HFFc6 (cell line): Measurements from ENCODE around the gene CPT1A. TPM values are rescaled to one million over a fixed set of nuclear protein-coding genes. Genes with fewer than 3 reads are reported as not detected.

Experiments used
- DNase-seq: peaks from one replicate; pipeline ENCODE4 v3.0.0-alpha.2; 2018
- H3K27ac Mint-ChIP-seq: 2 replicates; pipeline ENCODE4 v1.8.0; 2020; ENCODE audit warnings: mild to moderate bottlenecking, mixed read lengths
- H3K27me3 Mint-ChIP-seq: 2 replicates; pipeline ENCODE4 v1.8.0; 2021; ENCODE audit warnings: mild to moderate bottlenecking, moderate library complexity, mixed read lengths; ENCODE audit not compliant: insufficient read depth
- H3K36me3 Mint-ChIP-seq: 2 replicates; pipeline ENCODE4 v1.8.0; 2021; ENCODE audit warnings: low read depth, mixed read lengths
- H3K4me1 Mint-ChIP-seq: 2 replicates; pipeline ENCODE4 v1.8.0; 2020; ENCODE audit warnings: low read depth, mixed read lengths
- H3K4me3 Mint-ChIP-seq: 2 replicates; pipeline ENCODE4 v1.8.0; 2020; ENCODE audit warnings: mild to moderate bottlenecking, moderate library complexity, mixed read lengths
- H3K9me3 Mint-ChIP-seq: 2 replicates; pipeline ENCODE4 v1.8.0; 2020; ENCODE audit warnings: mild to moderate bottlenecking, mixed read lengths
- total RNA-seq, 6 experiments: library from RNA; stranded (reverse); fragmentation: NEBNext Ultra II Directional; extraction: Animal tissue kit (Norgen Biotek cat#: 25700); gene quantifications; 2 replicates in 1 of 6; 3 replicates in 5 of 6; pipeline ENCODE4 v1.2.3, GENCODE V29; 2021
- TF ChIP-seq, protein P1 (sequence below): fragments of 200-600 bp; sonication (generic); IDR thresholded peaks from 2 replicates; pipeline ENCODE4 v1.5.0; 2021; ENCODE audit warnings: antibody characterized with exemption, mild to moderate bottlenecking

Gene CPT1A
- total RNA-seq, 6 experiments from 2014 or later, result 35.5 to 63.7 (median 55.8) TPM

DNA sequence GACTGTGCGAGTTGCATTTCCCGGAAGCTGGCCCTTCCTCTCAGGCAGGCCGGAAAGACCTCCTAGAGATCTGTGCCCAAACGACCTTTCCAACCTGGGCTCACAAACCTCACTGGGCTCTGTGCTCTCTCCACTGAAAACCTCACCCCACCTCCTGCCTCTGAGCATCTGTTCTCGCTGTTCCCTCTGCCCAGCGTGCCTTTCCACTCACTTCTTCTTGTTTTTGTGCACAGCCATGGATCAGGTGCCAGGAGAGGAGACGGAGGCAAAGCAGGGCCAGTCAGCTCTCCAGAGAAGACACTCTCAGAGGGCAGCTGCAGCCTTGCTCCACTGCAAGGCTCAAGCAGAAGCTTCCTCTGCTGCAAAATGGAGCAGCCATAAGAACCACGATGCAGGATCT lies 10.9 kb upstream of the CPT1A start:
- H3K36me3 Mint-ChIP-seq, result no peaks in the 10 kb centered on the region
- H3K4me1 Mint-ChIP-seq, result peaks cover 12% of the 10 kb centered on the region
- H3K9me3 Mint-ChIP-seq, result no peaks in the 10 kb centered on the region
- no peak overlapping the region for H3K27ac Mint-ChIP-seq
- no peak overlapping the region for H3K4me3 Mint-ChIP-seq
- DNase-seq, result no peak
- TF ChIP-seq, protein P1, sequence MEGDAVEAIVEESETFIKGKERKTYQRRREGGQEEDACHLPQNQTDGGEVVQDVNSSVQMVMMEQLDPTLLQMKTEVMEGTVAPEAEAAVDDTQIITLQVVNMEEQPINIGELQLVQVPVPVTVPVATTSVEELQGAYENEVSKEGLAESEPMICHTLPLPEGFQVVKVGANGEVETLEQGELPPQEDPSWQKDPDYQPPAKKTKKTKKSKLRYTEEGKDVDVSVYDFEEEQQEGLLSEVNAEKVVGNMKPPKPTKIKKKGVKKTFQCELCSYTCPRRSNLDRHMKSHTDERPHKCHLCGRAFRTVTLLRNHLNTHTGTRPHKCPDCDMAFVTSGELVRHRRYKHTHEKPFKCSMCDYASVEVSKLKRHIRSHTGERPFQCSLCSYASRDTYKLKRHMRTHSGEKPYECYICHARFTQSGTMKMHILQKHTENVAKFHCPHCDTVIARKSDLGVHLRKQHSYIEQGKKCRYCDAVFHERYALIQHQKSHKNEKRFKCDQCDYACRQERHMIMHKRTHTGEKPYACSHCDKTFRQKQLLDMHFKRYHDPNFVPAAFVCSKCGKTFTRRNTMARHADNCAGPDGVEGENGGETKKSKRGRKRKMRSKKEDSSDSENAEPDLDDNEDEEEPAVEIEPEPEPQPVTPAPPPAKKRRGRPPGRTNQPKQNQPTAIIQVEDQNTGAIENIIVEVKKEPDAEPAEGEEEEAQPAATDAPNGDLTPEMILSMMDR, result no peak
- peaks cover 30% of the 10 kb centered on the region for H3K27me3 Mint-ChIP-seq

DNA sequence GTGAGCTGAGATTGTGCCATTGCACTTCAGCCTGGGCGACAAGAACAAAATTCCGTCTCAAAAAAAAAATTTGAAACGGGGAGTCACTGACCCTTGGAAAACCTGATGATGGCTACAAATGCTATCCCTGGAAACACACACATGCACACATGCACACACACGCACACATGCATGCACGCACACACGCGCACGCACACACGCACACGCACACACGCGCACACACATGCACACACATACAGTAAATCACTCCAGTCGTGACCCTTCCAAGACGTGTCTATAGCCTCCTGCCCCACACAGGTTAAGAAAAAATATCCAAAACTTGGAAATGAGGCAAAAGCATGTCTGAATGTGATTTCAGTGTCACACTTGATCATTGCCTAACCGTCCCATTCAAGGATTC lies 6.7 kb upstream of the CPT1A start:
- TF ChIP-seq, protein P1, result no peak
- Mint-ChIP-seq H3K9me3 (no peaks in the 10 kb centered on the region), H3K36me3 (no peaks in the 10 kb centered on the region), H3K4me3 (no peak overlapping the region), H3K4me1 (no peaks in the 10 kb centered on the region), H3K27ac (no peak overlapping the region), H3K27me3 (peaks cover 30% of the 10 kb centered on the region)
- no peak for DNase-seq

DNA sequence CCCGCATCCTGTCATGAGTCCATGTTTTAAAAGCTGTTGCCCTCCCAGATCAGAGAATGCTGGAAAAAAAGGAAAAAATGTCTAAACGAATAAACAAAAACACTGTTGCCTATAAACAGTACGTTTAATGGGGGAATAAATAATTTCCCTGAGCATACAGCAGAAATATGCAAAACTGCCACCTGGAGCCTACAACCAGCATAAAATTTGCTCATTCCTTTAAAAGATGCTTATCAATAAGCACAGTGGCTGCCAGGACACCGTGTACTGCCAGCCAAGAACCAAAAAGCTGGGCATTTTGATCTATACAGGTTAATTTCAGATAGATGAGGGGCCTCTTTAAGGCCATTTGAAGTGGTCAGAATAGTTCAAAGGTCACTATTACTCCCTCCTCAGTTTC lies 5.7 kb upstream of the CPT1A start:
- H3K27ac Mint-ChIP-seq, result no peak overlapping the region
- DNase-seq, result no peak
- H3K36me3 Mint-ChIP-seq, result no peaks in the 10 kb centered on the region
- TF ChIP-seq, protein P1, result no peak
- peaks cover 6% of the 10 kb centered on the region; the same call in 1 of the 2 replicates for H3K4me1 Mint-ChIP-seq
- H3K9me3 Mint-ChIP-seq, result no peaks in the 10 kb centered on the region
- no peak overlapping the region for H3K4me3 Mint-ChIP-seq
- H3K27me3 Mint-ChIP-seq, result peaks cover 25% of the 10 kb centered on the region

DNA sequence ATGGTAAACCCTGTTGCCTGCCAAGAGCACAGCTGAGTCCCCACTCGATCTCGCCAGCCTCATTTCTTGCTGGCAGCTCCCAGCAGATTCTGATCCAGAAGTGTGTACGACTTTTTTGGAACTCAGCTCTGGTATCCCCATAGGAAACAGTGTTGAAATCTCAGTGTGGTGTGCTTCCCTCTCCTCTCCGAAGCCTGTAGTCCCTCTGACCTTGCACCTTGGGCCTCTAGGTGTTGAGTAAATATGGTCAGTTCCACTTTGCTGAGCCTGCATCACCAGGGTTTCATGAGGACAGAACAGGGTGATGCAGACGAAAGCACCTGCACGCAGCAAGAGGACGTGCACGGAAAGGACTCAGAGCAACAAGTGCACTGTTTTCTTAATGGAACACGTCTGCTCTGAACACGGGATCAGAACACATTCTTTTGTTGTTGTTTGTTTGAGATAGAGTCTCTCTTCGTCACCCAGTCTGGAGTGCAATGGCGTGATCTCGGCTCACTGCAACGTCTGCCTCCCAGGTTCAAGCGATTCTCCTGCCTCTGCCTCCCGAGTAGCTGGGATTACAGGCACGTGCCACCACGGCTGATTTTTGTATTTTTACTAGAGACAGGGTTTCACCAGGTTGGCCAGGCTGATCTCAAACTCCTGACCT lies 3.8 kb upstream of the CPT1A start:
- Mint-ChIP-seq H3K36me3 (no peaks in the 10 kb centered on the region), H3K27ac (no peak overlapping the region), H3K27me3 (peaks cover 21% of the 10 kb centered on the region), H3K9me3 (no peaks in the 10 kb centered on the region), H3K4me3 (no peak overlapping the region), H3K4me1 (peaks cover 7% of the 10 kb centered on the region)
- DNase-seq, result no peak
- TF ChIP-seq, protein P1, result no peak

DNA sequence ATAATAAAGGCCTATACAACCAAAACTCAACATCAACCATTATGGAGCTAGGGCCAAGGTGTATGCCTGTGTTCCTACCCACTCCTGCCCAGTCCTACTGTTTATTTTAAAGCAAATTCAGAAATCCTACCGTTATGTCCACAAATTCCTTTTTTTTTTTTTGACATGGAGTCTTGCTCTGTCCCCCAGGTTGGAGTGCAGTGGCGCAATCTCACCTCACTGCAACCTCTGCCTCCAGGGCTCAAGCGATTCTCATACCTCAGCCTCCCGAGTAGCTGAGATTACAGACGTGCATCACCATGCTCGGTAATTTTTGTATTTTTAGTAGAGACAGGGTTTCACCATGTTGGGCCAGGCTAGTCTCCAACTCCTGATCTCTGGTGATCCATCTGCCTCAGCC lies 3.1 kb upstream of the CPT1A start:
- TF ChIP-seq, protein P1, result no peak
- Mint-ChIP-seq H3K4me1 (peaks cover 13% of the 10 kb centered on the region), H3K27me3 (peaks cover 21% of the 10 kb centered on the region), H3K27ac (no peak overlapping the region), H3K4me3 (no peak overlapping the region), H3K36me3 (no peaks in the 10 kb centered on the region), H3K9me3 (no peaks in the 10 kb centered on the region)
- no peak for DNase-seq
